Parathyroid adenoma (tissue), 2 donors: Measurements from ENCODE around the gene SIL1.

Experiments used
- H2AFZ ChIP-seq: fragments of 300-600 bp; sonication (generic); one replicate; pipeline ENCODE4 v1.7.0; 2017; ENCODE audit warnings: antibody characterized with exemption, mild to moderate bottlenecking
- H3K27ac ChIP-seq: fragments of 300-600 bp; sonication (generic); one replicate; pipeline ENCODE4 v1.7.0; 2017
- H3K27me3 ChIP-seq: fragments of 300-600 bp; sonication (generic); one replicate; pipeline ENCODE4 v1.7.0; 2017; ENCODE audit warnings: low read length; ENCODE audit not compliant: control insufficient read depth, insufficient read depth
- H3K36me3 ChIP-seq: fragments of 300-600 bp; sonication (generic); one replicate; pipeline ENCODE4 v1.7.0; 2017; ENCODE audit warnings: low read length; ENCODE audit not compliant: control insufficient read depth, insufficient read depth
- H3K4me1 ChIP-seq: fragments of 300-600 bp; sonication (generic); one replicate; pipeline ENCODE4 v1.7.0; 2017; ENCODE audit warnings: control low read depth
- H3K4me2 ChIP-seq: fragments of 300-600 bp; sonication (generic); one replicate; pipeline ENCODE4 v1.7.0; 2017; ENCODE audit warnings: low read length
- H3K4me3 ChIP-seq: fragments of 300-600 bp; sonication (generic); one replicate; pipeline ENCODE4 v1.7.0; 2017; ENCODE audit warnings: low read depth, low read length
- H3K79me2 ChIP-seq: fragments of 300-600 bp; sonication (generic); one replicate; pipeline ENCODE4 v1.7.0; 2017; ENCODE audit warnings: control low read depth
- H3K9ac ChIP-seq: fragments of 300-600 bp; sonication (generic); one replicate; pipeline ENCODE4 v1.7.0; 2017; ENCODE audit warnings: mild to moderate bottlenecking
- H3K9me3 ChIP-seq: fragments of 300-600 bp; sonication (generic); one replicate; pipeline ENCODE4 v1.7.0; 2017; ENCODE audit warnings: low read length; ENCODE audit not compliant: control insufficient read depth
- CTCF ChIP-seq: fragments of 300-600 bp; sonication (generic); IDR thresholded peaks from one replicate; pipeline ENCODE4 v1.7.0; 2017; ENCODE audit warnings: antibody characterized with exemption, mild to moderate bottlenecking
- donor health status: primary hyperparathyroidism.

Gene SIL1

GRCh38 chr5:138983984-138984383 lies 214.2 kb downstream of the SIL1 start:
- Histone ChIP-seq H3K9me3 (no peaks in the 10 kb centered on the region), H3K4me3 (no peak overlapping the region), H3K4me1 (no peaks in the 10 kb centered on the region), H3K36me3 (no peaks in the 10 kb centered on the region), H3K79me2 (no peaks in the 10 kb centered on the region), H3K9ac (no peak overlapping the region), H2AFZ (no peak overlapping the region), H3K27ac (no peak overlapping the region), H3K4me2 (no peak overlapping the region), H3K27me3 (no peaks in the 10 kb centered on the region)
- no peak for TF ChIP-seq CTCF

- Histone ChIP-seq H3K27me3 (no peaks in the 10 kb centered on the region), H3K79me2 (no peaks in the 10 kb centered on the region), H3K4me3 (no peak overlapping the region), H3K4me2 (no peak overlapping the region), H3K4me1 (no peaks in the 10 kb centered on the region), H3K36me3 (no peaks in the 10 kb centered on the region), H3K9me3 (no peaks in the 10 kb centered on the region), H2AFZ (no peak overlapping the region), H3K9ac (no peak overlapping the region), H3K27ac (no peak overlapping the region)
- no peak for TF ChIP-seq CTCF
These were observed 216.6 kb downstream of the SIL1 start for GRCh38 chr5:138981586-138981985.

- no peak overlapping the region for H3K9ac ChIP-seq
- H3K4me3 ChIP-seq = no peak overlapping the region
- H2AFZ ChIP-seq = no peak overlapping the region
- H3K27ac ChIP-seq = no peak overlapping the region
- H3K27me3 ChIP-seq = no peaks in the 10 kb centered on the region
- no peaks in the 10 kb centered on the region for H3K9me3 ChIP-seq
- no peaks in the 10 kb centered on the region for H3K79me2 ChIP-seq
- no peak overlapping the region for H3K4me2 ChIP-seq
- H3K36me3 ChIP-seq = no peaks in the 10 kb centered on the region
- no peaks in the 10 kb centered on the region for H3K4me1 ChIP-seq
- TF ChIP-seq CTCF = no peak
These were observed 217.0 kb downstream of the SIL1 start for GRCh38 chr5:138981131-138981530.

GRCh38 chr5:138980441-138980840 lies 217.7 kb downstream of the SIL1 start:
- Histone ChIP-seq H3K4me1 (no peaks in the 10 kb centered on the region), H3K27ac (no peak overlapping the region), H3K36me3 (no peaks in the 10 kb centered on the region), H3K9ac (no peak overlapping the region), H3K27me3 (no peaks in the 10 kb centered on the region), H3K9me3 (no peaks in the 10 kb centered on the region), H3K4me2 (no peak overlapping the region), H3K79me2 (no peaks in the 10 kb centered on the region), H2AFZ (no peak overlapping the region), H3K4me3 (no peak overlapping the region)
- TF ChIP-seq CTCF = no peak

GRCh38 chr5:138979684-138980280 lies 218.4 kb downstream of the SIL1 start:
- no peaks in the 10 kb centered on the region for H3K4me1 ChIP-seq
- no peak overlapping the region for H3K4me3 ChIP-seq
- no peak overlapping the region for H3K4me2 ChIP-seq
- no peak for TF ChIP-seq CTCF
- no peak overlapping the region for H3K9ac ChIP-seq
- H3K27ac ChIP-seq = no peak overlapping the region
- no peaks in the 10 kb centered on the region for H3K9me3 ChIP-seq
- H2AFZ ChIP-seq = no peak overlapping the region
- H3K36me3 ChIP-seq = no peaks in the 10 kb centered on the region
- H3K79me2 ChIP-seq = no peaks in the 10 kb centered on the region
- no peaks in the 10 kb centered on the region for H3K27me3 ChIP-seq
